Suprapubic skin (tissue), 4 donors: Measurements from ENCODE around the gene TCP10L. TPM values are rescaled to one million over a fixed set of nuclear protein-coding genes. Genes with fewer than 3 reads are reported as not detected.
A peak's percentile ranks its signal among the peaks of the same experiment; 100 is the strongest.
"Not testable (repeated sequence)": the region's sequence is repeated elsewhere in the genome, so short reads cannot be mapped to it uniquely, and the experiment has no call there.

Source experiments
- DNase-seq, 2 donors: peaks; one replicate each; pipeline ENCODE4 v3.0.0-alpha.2; 2019; ENCODE audit warnings: low spot score in 2 of 2
- H3K27ac ChIP-seq: fragments of 200-600 bp; sonication (generic); one replicate; pipeline ENCODE4 v1.5.1; 2019
- H3K27me3 ChIP-seq: fragments of 200-600 bp; sonication (generic); one replicate; pipeline ENCODE4 v1.5.1; 2019
- H3K36me3 ChIP-seq: fragments of 200-600 bp; sonication (generic); one replicate; pipeline ENCODE4 v1.5.1; 2019
- H3K4me1 ChIP-seq: fragments of 200-600 bp; sonication (generic); one replicate; pipeline ENCODE4 v1.5.1; 2019
- H3K4me3 ChIP-seq: fragments of 200-600 bp; sonication (generic); one replicate; pipeline ENCODE4 v1.5.1; 2019; ENCODE audit warnings: mild to moderate bottlenecking
- H3K9me3 ChIP-seq: fragments of 200-600 bp; sonication (generic); one replicate; pipeline ENCODE4 v1.5.1; 2019
- EP300 ChIP-seq: sonication (generic); formaldehyde crosslinking; IDR thresholded peaks from one replicate; pipeline ENCODE4 v1.6.1; 2017; ENCODE audit warnings: antibody characterized with exemption
- POLR2A ChIP-seq, 2 donors: fragments of 450-650 bp; IDR thresholded peaks; one replicate each; pipeline ENCODE4 v1.6.1; 2017; ENCODE audit warnings: antibody characterized with exemption in 2 of 2, mild to moderate bottlenecking in 2 of 2, moderate library complexity in 2 of 2
- POLR2AphosphoS5 ChIP-seq, 3 donors: sonication (generic); formaldehyde crosslinking; IDR thresholded peaks; one replicate each; pipeline ENCODE4 v1.6.1; 2017; ENCODE audit warnings: antibody characterized with exemption in 3 of 3
- WGBS: methylation state at CpG from one replicate; pipeline ENCODE4 v1.1.5; 2018; 5-methylcytosine and 5-hydroxymethylcytosine counted together
- total RNA-seq, 4 donors: library from RNA; depleted of rRNA; stranded (reverse); fragments of >200 nt; gene quantifications; one replicate each; pipeline ENCODE4 v1.1.0, GENCODE V29; 2016
- TF ChIP-seq, protein P1 (sequence below), 2 donors: fragments of 200-600 bp in 1 of 2; fragments of 450-650 bp in 1 of 2; sonication (generic) in 1 of 2; IDR thresholded peaks; one replicate each; pipeline ENCODE4 v1.5.1; 2016 to 2019; ENCODE audit warnings: antibody characterized with exemption in 2 of 2, mild to moderate bottlenecking in 1 of 2, moderate library complexity in 1 of 2

TCP10L gene, protein sequence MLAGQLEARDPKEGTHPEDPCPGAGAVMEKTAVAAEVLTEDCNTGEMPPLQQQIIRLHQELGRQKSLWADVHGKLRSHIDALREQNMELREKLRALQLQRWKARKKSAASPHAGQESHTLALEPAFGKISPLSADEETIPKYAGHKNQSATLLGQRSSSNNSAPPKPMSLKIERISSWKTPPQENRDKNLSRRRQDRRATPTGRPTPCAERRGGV
- total RNA-seq = 1 to 10 TPM in 1 of 4 donors, not detected in 3; 2.2 TPM

DNA sequence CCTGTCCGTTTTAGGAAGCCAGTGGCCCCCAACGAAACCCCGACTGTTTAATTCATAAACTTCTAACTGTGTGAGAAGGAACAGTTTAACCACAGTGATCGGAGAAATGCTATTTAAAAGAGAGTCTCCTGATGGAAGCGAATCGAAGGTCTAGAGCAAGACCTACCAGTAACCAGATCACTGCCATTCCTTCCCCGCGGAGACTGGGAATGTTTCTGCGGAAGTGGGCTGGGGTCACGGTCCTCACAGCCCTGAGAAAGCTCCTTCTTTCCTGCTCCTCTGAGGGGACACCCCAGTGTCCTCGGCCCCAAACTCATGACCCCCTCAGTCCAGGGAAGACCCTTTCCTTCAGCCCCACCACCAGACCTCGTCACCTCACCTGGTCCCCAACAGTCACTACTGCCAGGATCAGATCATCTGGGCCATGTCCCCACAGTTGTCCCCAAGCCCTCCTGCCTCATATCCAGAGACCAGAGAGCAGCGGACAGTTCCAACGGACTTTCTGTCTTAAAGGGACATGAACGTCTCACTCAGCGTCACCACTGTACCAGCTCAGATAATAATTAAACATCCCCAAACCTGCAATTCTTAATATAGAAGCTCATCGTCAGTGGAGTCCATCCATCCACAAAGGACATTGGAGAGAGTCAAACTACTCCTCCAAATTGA is at the start of gene TCP10L:
TSS of gene TCP10L (minus strand) at position 482 of the 669 bp plus-strand sequence. CDS start 1,219 bp downstream, outside the sequence.
- no peaks in the 10 kb centered on the region for H3K4me1 ChIP-seq
- H3K27ac ChIP-seq = no peak within 1 kb of the TSS
- TF ChIP-seq POLR2A (IDR thresholded peaks at IDR 0.05) (no peak), POLR2AphosphoS5 (IDR thresholded peaks at IDR 0.05) (no peak), EP300 (no peak)
- TF ChIP-seq, protein P1, sequence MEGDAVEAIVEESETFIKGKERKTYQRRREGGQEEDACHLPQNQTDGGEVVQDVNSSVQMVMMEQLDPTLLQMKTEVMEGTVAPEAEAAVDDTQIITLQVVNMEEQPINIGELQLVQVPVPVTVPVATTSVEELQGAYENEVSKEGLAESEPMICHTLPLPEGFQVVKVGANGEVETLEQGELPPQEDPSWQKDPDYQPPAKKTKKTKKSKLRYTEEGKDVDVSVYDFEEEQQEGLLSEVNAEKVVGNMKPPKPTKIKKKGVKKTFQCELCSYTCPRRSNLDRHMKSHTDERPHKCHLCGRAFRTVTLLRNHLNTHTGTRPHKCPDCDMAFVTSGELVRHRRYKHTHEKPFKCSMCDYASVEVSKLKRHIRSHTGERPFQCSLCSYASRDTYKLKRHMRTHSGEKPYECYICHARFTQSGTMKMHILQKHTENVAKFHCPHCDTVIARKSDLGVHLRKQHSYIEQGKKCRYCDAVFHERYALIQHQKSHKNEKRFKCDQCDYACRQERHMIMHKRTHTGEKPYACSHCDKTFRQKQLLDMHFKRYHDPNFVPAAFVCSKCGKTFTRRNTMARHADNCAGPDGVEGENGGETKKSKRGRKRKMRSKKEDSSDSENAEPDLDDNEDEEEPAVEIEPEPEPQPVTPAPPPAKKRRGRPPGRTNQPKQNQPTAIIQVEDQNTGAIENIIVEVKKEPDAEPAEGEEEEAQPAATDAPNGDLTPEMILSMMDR (IDR thresholded peaks at IDR 0.05) = no peak
- no peaks in the 10 kb centered on the region for H3K36me3 ChIP-seq
- H3K27me3 ChIP-seq = no peaks in the 10 kb centered on the region
- no peaks in the 10 kb centered on the region for H3K9me3 ChIP-seq
- no peak for DNase-seq
- WGBS = 82% methylated on average over 17 of the region's 17 CpGs
- H3K4me3 ChIP-seq = no peak within 1 kb of the TSS

DNA sequence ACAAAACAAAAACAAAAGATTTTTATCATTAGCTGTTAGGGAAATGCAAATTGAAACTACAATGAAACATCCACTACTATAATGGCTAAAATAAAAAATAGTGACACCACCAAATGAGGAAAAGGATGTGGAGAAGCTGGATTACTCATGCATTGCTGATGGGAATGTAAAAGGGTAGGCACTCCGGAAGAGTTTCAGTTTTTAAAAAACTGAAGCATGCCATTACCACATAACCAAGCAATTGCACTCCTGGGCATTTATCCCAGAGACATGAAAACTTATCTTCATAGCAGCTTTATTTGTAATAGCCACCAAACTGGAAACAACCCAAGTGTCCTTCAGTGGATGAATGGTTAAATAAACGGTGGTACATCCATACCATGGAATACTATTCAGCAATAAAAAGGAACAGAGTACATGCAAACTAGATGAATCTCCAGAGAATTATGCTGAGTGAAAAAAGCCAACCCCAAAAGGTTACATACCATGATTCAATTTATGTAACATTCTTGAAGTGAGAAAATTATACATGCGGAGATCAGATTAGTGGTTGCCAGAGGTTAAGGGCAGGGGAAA is 41.4 kb upstream of the TCP10L start:
- no peak overlapping the region for H3K4me3 ChIP-seq
- no peaks in the 10 kb centered on the region for H3K4me1 ChIP-seq
- H3K9me3 ChIP-seq = no peaks in the 10 kb centered on the region
- no peak overlapping the region for H3K27ac ChIP-seq
- H3K36me3 ChIP-seq = peaks cover 21% of the 10 kb centered on the region
- WGBS = 93% methylated on average over 3 of the region's 3 CpGs
- TF ChIP-seq EP300 (no peak), POLR2A (IDR thresholded peaks at IDR 0.05) (no peak), POLR2AphosphoS5 (IDR thresholded peaks at IDR 0.05) (no peak)
- TF ChIP-seq, protein P1 (IDR thresholded peaks at IDR 0.05) = no peak
- peaks cover 8% of the 10 kb centered on the region for H3K27me3 ChIP-seq
- DNase-seq = no peak

DNA sequence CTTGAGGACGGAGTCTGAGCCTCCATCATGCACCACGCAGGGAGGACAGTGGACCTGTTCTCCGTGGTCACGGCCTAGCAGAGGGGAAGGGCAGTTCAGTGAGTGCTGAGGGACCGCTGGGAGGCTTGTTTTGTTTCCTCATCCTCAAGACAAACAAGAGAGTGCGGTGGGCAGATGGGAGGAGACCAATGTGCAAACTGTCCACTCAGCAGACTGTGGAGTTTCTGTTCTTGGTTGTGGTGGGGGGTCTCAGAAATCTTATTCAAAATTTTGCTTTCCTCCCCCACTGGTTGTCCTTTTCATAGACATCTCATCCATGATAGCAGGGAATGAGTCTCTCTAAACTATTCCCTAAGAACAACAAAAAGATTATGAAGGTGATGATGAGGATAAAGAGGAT is 32.9 kb upstream of the TCP10L start:
- H3K9me3 ChIP-seq, H3K36me3 ChIP-seq, H3K4me1 ChIP-seq, H3K4me3 ChIP-seq, DNase-seq, H3K27ac ChIP-seq: not testable (repeated sequence)
- WGBS = 82% methylated on average over 6 of the region's 6 CpGs
- peaks cover 23% of the 10 kb centered on the region for H3K27me3 ChIP-seq

DNA sequence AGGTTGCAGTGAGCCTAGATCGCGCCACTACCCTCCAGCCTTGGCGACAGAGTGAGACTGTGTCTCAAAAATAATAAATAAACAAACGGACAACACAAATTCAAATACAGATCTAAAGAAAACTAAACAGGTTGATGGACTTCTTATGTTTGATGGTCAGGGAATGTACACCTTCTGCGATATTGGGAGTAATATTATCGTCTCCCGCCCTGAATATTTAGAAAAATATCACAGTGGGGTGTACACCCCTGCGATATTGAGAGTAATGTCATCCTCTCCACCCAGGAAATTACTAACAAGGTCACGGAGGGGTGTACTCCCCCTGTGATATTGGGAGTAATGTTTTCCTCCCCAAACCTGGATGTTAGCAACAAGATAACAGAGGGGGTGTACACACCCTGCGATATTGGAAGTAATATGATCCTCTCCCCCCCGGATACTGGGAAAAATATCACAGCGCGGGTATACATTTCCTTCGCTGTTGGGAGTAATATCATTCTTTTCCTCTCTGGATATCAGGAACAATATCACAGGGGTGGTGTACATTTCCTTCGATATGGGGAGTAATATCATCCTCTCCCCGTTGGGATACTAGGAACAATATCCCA is 28.2 kb upstream of the TCP10L start:
- 78% methylated on average over 16 of the region's 16 CpGs for WGBS
- no peak for TF ChIP-seq POLR2AphosphoS5 (IDR thresholded peaks at IDR 0.05)
- no peak for TF ChIP-seq EP300
- TF ChIP-seq, protein P1 (IDR thresholded peaks at IDR 0.05) = no peak
- no peaks in the 10 kb centered on the region for H3K9me3 ChIP-seq

DNA sequence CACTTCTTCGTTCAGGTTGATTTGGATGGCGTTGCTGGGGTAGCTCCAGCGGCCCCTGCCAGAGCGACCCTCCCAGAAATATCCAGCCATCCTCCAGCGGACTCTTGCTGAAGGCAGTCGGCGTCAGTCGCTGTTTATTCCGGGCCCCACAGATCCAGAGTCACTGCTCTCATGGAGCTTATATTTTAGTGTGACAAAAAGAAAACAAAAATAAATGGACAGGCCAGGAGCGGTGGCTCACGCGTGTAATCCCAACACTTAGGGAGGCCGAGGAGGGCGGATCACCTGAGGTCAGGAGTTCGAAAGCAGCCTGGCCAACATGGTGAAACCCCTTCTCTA is 27.6 kb upstream of the TCP10L start:
- H3K27ac ChIP-seq = peak overlapping the region; percentile 92
- peak overlapping the region; percentile 89 for H3K4me3 ChIP-seq
- peaks cover 15% of the 10 kb centered on the region for H3K36me3 ChIP-seq
- TF ChIP-seq, protein P1 (IDR thresholded peaks at IDR 0.05) = no peak
- DNase-seq = no peak
- no peaks in the 10 kb centered on the region for H3K9me3 ChIP-seq
- WGBS = 5% methylated on average over 10 of the region's 15 CpGs
- no peaks in the 10 kb centered on the region for H3K27me3 ChIP-seq
- H3K4me1 ChIP-seq = peaks cover 19% of the 10 kb centered on the region

More for the DNA sequence above, 28.2 kb upstream of the TCP10L start:
- DNase-seq = no peak
- peak overlapping the region; percentile 89 for H3K4me3 ChIP-seq
- no peaks in the 10 kb centered on the region for H3K27me3 ChIP-seq
- peak overlapping the region; percentile 92 for H3K27ac ChIP-seq
- peaks cover 19% of the 10 kb centered on the region for H3K4me1 ChIP-seq
- peaks cover 11% of the 10 kb centered on the region for H3K36me3 ChIP-seq
